ENCODE data around the gene ARG2.

- no peak for TF ChIP-seq CTCF (IDR thresholded peaks at IDR 0.05; ENCODE audit: borderline replicate concordance, extremely low read depth, low read length, poor library complexity, severe bottlenecking)
- TF ChIP-seq EZH2 (IDR thresholded peaks at IDR 0.05; ENCODE audit: borderline replicate concordance, low read depth, low read length, severe bottlenecking): no peak
Measured at GRCh38 chr14:67641480-67641879, 21.8 kb downstream of the ARG2 start.
